SK-N-SH (cell line): ENCODE measurements around the gene NLRP14. TPM values are rescaled to one million over a fixed set of nuclear protein-coding genes. Genes with fewer than 3 reads are reported as not detected.

Experiments used
- CTCF ChIA-PET: fragments of 300-600, 350-600 bp; formaldehyde crosslinking; extraction: SDS; loops from one replicate; lab custom pipeline; 2021; lab: Yijun Ruan, JAX
- POLR2A ChIA-PET: fragments of 350-600 bp; sonication (Branson Sonifier 250); formaldehyde crosslinking; extraction: SDS; loops from one replicate; lab custom pipeline; 2020; ENCODE audit warnings: antibody characterized with exemption, inconsistent platforms; lab: Yijun Ruan, JAX
- DNase-seq: peaks from one replicate; pipeline ENCODE4 v3.0.0; 2012
- H2AFZ ChIP-seq: fragments of 200-600 bp; sonication (generic); 2 replicates; pipeline ENCODE4 v1.8.1; 2016; ENCODE audit warnings: antibody characterized with exemption, mild to moderate bottlenecking, low read depth
- H3F3A ChIP-seq: fragments of 200-600 bp; sonication (generic); replicated peaks from 2 replicates; pipeline ENCODE3; 2016; ENCODE audit warnings: antibody characterized with exemption, mild to moderate bottlenecking; ENCODE audit not compliant: insufficient read depth
- H3K27ac ChIP-seq, 2 experiments: fragments of 200-500 bp in 1 of 2; fragments of 200-600 bp in 1 of 2; sonication (Bioruptor generic) in 1 of 2; sonication (generic), shearing (Covaris generic) in 1 of 2; 2 replicates each; pipeline versions ENCODE4 v1.5.1 to v1.6.1; 2014 to 2016; ENCODE audit warnings: low read depth in 2 of 2, inconsistent platforms in 1 of 2, low read length in 1 of 2, mild to moderate bottlenecking in 1 of 2, mixed read lengths in 1 of 2
- H3K27me3 ChIP-seq: fragments of 200-600 bp; sonication (generic), shearing (Covaris generic); 2 replicates; pipeline ENCODE4 v1.6.1; 2016; ENCODE audit warnings: mixed run types; ENCODE audit not compliant: insufficient read depth
- H3K36me3 ChIP-seq, 2 experiments: fragments of 200-500 bp in 1 of 2; fragments of 200-600 bp in 1 of 2; sonication (Bioruptor generic) in 1 of 2; sonication (generic) in 1 of 2; replicated peaks in 1 of 2; 2 replicates each; pipeline versions ENCODE3 to v1.5.1; 2014 to 2016; ENCODE audit warnings: low read length in 1 of 2, mild to moderate bottlenecking in 1 of 2; ENCODE audit not compliant: insufficient read depth in 2 of 2, control insufficient read depth in 1 of 2
- H3K4me1 ChIP-seq, 2 experiments: fragments of 200-500 bp in 1 of 2; fragments of 200-600 bp in 1 of 2; sonication (Bioruptor generic) in 1 of 2; sonication (generic), shearing (Covaris generic) in 1 of 2; 2 replicates each; pipeline versions ENCODE4 v1.5.1 to v1.6.1; 2014 to 2016; ENCODE audit warnings: low read depth in 1 of 2, low read length in 1 of 2, mixed run types in 1 of 2; ENCODE audit not compliant: insufficient read depth in 2 of 2, control insufficient read depth in 1 of 2
- H3K4me2 ChIP-seq: fragments of 200-600 bp; sonication (generic), shearing (Covaris generic); 2 replicates; pipeline ENCODE4 v1.6.1; 2017; ENCODE audit warnings: mixed run types
- H3K4me3 ChIP-seq, 2 experiments: fragments of 200-500 bp in 1 of 2; fragments of 200-600 bp in 1 of 2; sonication (Bioruptor generic) in 1 of 2; sonication (generic), shearing (Covaris generic) in 1 of 2; 2 replicates each; pipeline versions ENCODE4 v1.5.1 to v1.8.1; 2014 to 2016; ENCODE audit warnings: low read depth in 2 of 2, inconsistent platforms in 1 of 2, low read length in 1 of 2, mild to moderate bottlenecking in 1 of 2, mixed read lengths in 1 of 2, moderate library complexity in 1 of 2
- H3K79me2 ChIP-seq: fragments of 200-600 bp; sonication (generic); 2 replicates; pipeline ENCODE4 v1.8.1; 2017; ENCODE audit warnings: mild to moderate bottlenecking; ENCODE audit not compliant: insufficient read depth
- H3K9ac ChIP-seq: fragments of 200-600 bp; sonication (generic); 2 replicates; pipeline ENCODE4 v1.6.1; 2017; ENCODE audit warnings: mixed run types
- H3K9me2 ChIP-seq: fragments of 200-600 bp; sonication (generic); 2 replicates; pipeline ENCODE4 v1.6.1; 2017; ENCODE audit warnings: mixed run types
- H3K9me3 ChIP-seq: fragments of 200-600 bp; sonication (generic); 2 replicates; pipeline ENCODE4 v1.6.1; 2017; ENCODE audit warnings: mixed run types, mild to moderate bottlenecking, moderate library complexity
- H4K20me1 ChIP-seq: fragments of 200-600 bp; sonication (generic); 2 replicates; pipeline ENCODE4 v1.6.1; 2017; ENCODE audit warnings: mild to moderate bottlenecking, mixed run types; ENCODE audit not compliant: insufficient read depth
- CHD2 ChIP-seq: fragments of 150-350 bp; IDR thresholded peaks from 2 replicates; pipeline ENCODE4 v1.6.1; 2018; ENCODE audit warnings: low read length; ENCODE audit not compliant: partially characterized antibody
- ELF1 ChIP-seq: IDR thresholded peaks from 2 replicates; pipeline ENCODE4 v1.4.0; 2012
- EP300 ChIP-seq, 2 experiments: IDR thresholded peaks; 2 replicates each; pipeline versions ENCODE4 v1.4.0 to v1.6.1; 2012; ENCODE audit warnings: borderline replicate concordance in 1 of 2, low read depth in 1 of 2, low read length in 1 of 2
- EZH2phosphoT487 ChIP-seq: fragments of 200-600 bp; sonication (generic); IDR thresholded peaks from 2 replicates; pipeline ENCODE4 v1.6.1; 2017; ENCODE audit warnings: low read depth, mixed run types, mild to moderate bottlenecking, antibody characterized with exemption, moderate library complexity, borderline replicate concordance
- FOSL2 ChIP-seq: IDR thresholded peaks from 2 replicates; pipeline ENCODE4 v1.4.0; 2012; ENCODE audit warnings: low read depth, mild to moderate bottlenecking, moderate library complexity, borderline replicate concordance
- GABPA ChIP-seq: IDR thresholded peaks from 2 replicates; pipeline ENCODE4 v1.4.0; 2012; ENCODE audit warnings: low read depth, mild to moderate bottlenecking
- MXI1 ChIP-seq: IDR thresholded peaks from 2 replicates; pipeline ENCODE4 v1.6.1; 2012; ENCODE audit warnings: mild to moderate bottlenecking, low read depth, low read length, improper control_type of control experiment
- NRF1 ChIP-seq: IDR thresholded peaks from 2 replicates; pipeline ENCODE4 v1.6.1; 2012; ENCODE audit warnings: low read depth, mild to moderate bottlenecking, low read length
- POLR2AphosphoS5 ChIP-seq: IDR thresholded peaks from 2 replicates; pipeline ENCODE4 v1.6.1; 2012; ENCODE audit warnings: low read depth, low read length
- RAD21 ChIP-seq: IDR thresholded peaks from 2 replicates; pipeline ENCODE4 v1.6.1; 2012; ENCODE audit warnings: mild to moderate bottlenecking, low read length
- SIN3A ChIP-seq: IDR thresholded peaks from 2 replicates; pipeline ENCODE4 v1.6.1; 2012; ENCODE audit warnings: low read depth, mild to moderate bottlenecking, low read length, moderate library complexity, borderline replicate concordance
- SMC3 ChIP-seq: IDR thresholded peaks from 2 replicates; pipeline ENCODE4 v1.6.1; 2012; ENCODE audit warnings: low read depth, low read length, improper control_type of control experiment
- TCF12 ChIP-seq: IDR thresholded peaks from 2 replicates; pipeline ENCODE4 v1.4.0; 2012
- TEAD4 ChIP-seq: IDR thresholded peaks from 2 replicates; pipeline ENCODE4 v1.4.0; 2012; ENCODE audit warnings: mild to moderate bottlenecking, borderline replicate concordance; ENCODE audit not compliant: insufficient read depth
- YY1 ChIP-seq: IDR thresholded peaks from 2 replicates; pipeline ENCODE4 v1.4.0; 2012; ENCODE audit warnings: low read depth, mild to moderate bottlenecking
- WGBS: methylation state at CpG from one replicate; pipeline ENCODE4 v1.1.6; 2017; ENCODE audit warnings: low lambda C conversion rate; 5-methylcytosine and 5-hydroxymethylcytosine counted together
- polyA plus RNA-seq, 3 experiments: library from polyadenylated mRNA; depleted of rRNA; stranded (reverse); fragments of >200 nt; gene quantifications; 2 replicates each; pipeline ENCODE4 v1.2.3, GENCODE V29; 2012
- TF ChIP-seq, protein P1 (sequence below): fragments of 200-600 bp; sonication (generic); IDR thresholded peaks from 2 replicates; pipeline ENCODE4 v1.6.1; 2017; ENCODE audit warnings: antibody characterized with exemption, mild to moderate bottlenecking, moderate library complexity
- TF ChIP-seq, protein P2 (sequence below): fragments of 150-350 bp; IDR thresholded peaks from 2 replicates; pipeline ENCODE4 v1.6.1; 2016; ENCODE audit warnings: mild to moderate bottlenecking, low read depth, low read length
- TF ChIP-seq, protein P3 (sequence below): IDR thresholded peaks from 2 replicates; pipeline ENCODE4 v1.4.0; 2012; ENCODE audit warnings: low read depth

NLRP14 gene
- polyA plus RNA-seq, 1 of the 3 experiments (the other 2 are of a cell fraction): not detected

DNA sequence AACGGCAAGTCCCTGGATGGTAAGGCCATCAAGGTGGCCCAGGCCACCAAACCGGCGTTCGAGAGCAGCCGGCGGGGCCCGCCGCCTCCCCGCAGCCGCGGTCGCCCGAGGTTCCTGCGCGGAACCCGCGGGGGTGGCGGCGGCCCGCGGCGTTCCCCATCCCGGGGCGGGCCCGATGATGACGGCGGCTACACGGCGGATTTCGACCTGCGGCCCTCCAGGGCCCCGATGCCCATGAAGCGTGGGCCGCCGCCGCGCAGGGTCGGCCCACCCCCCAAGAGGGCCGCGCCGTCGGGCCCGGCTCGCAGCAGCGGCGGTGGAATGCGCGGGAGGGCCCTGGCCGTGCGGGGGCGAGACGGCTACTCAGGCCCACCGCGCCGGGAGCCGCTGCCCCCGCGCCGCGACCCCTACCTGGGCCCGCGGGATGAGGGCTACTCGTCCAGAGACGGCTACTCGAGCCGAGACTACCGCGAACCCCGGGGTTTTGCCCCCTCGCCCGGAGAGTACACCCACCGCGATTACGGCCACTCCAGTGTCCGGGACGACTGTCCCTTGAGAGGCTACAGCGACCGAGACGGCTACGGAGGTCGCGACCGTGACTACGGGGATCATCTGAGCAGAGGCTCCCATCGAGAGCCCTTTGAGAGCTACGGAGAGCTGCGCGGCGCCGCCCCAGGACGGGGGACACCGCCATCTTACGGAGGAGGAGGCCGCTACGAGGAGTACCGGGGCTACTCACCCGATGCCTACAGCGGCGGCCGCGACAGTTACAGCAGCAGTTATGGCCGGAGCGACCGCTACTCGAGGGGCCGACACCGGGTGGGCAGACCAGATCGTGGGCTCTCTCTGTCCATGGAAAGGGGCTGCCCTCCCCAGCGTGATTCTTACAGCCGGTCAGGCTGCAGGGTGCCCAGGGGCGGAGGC, 69.3 kb downstream of the NLRP14 start (continued):
- TF ChIP-seq, protein P1, sequence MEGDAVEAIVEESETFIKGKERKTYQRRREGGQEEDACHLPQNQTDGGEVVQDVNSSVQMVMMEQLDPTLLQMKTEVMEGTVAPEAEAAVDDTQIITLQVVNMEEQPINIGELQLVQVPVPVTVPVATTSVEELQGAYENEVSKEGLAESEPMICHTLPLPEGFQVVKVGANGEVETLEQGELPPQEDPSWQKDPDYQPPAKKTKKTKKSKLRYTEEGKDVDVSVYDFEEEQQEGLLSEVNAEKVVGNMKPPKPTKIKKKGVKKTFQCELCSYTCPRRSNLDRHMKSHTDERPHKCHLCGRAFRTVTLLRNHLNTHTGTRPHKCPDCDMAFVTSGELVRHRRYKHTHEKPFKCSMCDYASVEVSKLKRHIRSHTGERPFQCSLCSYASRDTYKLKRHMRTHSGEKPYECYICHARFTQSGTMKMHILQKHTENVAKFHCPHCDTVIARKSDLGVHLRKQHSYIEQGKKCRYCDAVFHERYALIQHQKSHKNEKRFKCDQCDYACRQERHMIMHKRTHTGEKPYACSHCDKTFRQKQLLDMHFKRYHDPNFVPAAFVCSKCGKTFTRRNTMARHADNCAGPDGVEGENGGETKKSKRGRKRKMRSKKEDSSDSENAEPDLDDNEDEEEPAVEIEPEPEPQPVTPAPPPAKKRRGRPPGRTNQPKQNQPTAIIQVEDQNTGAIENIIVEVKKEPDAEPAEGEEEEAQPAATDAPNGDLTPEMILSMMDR: no peak
- TF ChIP-seq MXI1: no peak
- TF ChIP-seq SIN3A: no peak
- no peak for TF ChIP-seq GABPA
- TF ChIP-seq, protein P2, sequence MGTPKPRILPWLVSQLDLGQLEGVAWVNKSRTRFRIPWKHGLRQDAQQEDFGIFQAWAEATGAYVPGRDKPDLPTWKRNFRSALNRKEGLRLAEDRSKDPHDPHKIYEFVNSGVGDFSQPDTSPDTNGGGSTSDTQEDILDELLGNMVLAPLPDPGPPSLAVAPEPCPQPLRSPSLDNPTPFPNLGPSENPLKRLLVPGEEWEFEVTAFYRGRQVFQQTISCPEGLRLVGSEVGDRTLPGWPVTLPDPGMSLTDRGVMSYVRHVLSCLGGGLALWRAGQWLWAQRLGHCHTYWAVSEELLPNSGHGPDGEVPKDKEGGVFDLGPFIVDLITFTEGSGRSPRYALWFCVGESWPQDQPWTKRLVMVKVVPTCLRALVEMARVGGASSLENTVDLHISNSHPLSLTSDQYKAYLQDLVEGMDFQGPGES: no peak
- no peak for TF ChIP-seq TCF12
- TF ChIP-seq, all 33 proteins: peak for 0

DNA sequence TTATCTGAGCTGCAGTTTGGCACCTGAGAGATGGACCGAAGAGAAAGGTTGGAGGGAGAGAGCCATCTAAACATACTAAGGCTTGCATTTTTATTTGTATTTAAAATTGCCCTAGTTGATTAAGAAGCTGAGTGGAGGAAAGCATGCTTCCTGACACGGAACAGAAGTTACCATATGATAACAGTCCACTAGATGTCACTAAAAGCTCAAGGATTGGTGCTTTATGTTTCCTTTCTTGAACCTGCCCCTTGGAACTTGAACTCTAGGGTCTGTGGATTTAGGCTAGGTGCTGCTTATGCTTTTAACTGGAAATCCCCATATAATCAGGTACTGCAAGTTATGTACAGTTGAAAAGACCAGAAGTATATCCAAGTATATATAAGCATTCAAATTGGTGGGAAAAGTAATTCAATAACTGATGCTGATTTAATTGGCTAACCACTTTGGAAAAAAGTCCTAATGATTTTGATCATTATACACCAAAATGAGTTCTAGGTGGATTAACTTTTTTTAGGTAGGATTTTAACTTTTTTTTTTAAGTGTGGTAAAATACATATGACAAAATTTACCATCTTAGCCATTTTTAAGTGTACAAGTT, 78.1 kb downstream of the NLRP14 start:
- H3K4me2 ChIP-seq: no peak overlapping the region
- no peaks in the 10 kb centered on the region for H3K27me3 ChIP-seq
- WGBS: 1% methylated on average over 2 of the region's 2 CpGs
- no peak overlapping the region for H3K27ac ChIP-seq
- TF ChIP-seq TCF12: no peak
- TF ChIP-seq SMC3: peak; percentile 66
- no peak for TF ChIP-seq TEAD4
- TF ChIP-seq YY1: no peak
- TF ChIP-seq EZH2phosphoT487: no peak
- TF ChIP-seq, protein P1: peak; percentile 77
- TF ChIP-seq NRF1: no peak
- no peak for TF ChIP-seq ELF1
- no peak for TF ChIP-seq MXI1
- TF ChIP-seq RAD21: peak; percentile 94
- TF ChIP-seq CHD2: no peak
- no peak for TF ChIP-seq FOSL2
- TF ChIP-seq, protein P3, sequence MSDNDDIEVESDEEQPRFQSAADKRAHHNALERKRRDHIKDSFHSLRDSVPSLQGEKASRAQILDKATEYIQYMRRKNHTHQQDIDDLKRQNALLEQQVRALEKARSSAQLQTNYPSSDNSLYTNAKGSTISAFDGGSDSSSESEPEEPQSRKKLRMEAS: no peak
- no peak for TF ChIP-seq POLR2AphosphoS5
- no peak for TF ChIP-seq EP300 (IDR thresholded peaks at IDR 0.05; ENCODE audit: borderline replicate concordance in 1 of 2, low read depth in 1 of 2, low read length in 1 of 2)
- TF ChIP-seq, all 33 proteins: peak for 3
- Histone ChIP-seq H3K9me3 (no peaks in the 10 kb centered on the region), H4K20me1 (no peaks in the 10 kb centered on the region), H3K79me2 (no peaks in the 10 kb centered on the region), H2AFZ (no peak overlapping the region), H3K4me3 (peak overlapping the region in 1 of 2 experiments; percentile 16; a peak in 1 of 4 replicates), H3K4me1 (no peaks in the 10 kb centered on the region), H3K36me3 (no peaks in the 10 kb centered on the region), H3K9ac (no peak overlapping the region), H3K9me2 (no peaks in the 10 kb centered on the region), H3F3A (no peaks in the 10 kb centered on the region)
- CTCF ChIA-PET: interaction anchor here (0.5 to 4.1 kb wide), 51 partner anchors 10 to 892 kb away, joined by 3 to 41 read pairs (median 4); partner anchors contain the start of genes EIF3F and PPFIBP2
- POLR2A ChIA-PET: no interaction called here
- peak; percentile 55 for DNase-seq
